Activated CD8-positive, alpha-beta memory T cell treated with anti-CD3 and anti-CD28 coated beads, Interleukin-2, amount 50 U/mL, for 48 hours (primary cell): ENCODE measurements around the gene TFPI.
"Not testable (repeated sequence)": the region's sequence is repeated elsewhere in the genome, so short reads cannot be mapped to it uniquely, and the experiment has no call there.

ENCODE experiments used
- DNase-seq: peaks from one replicate; pipeline ENCODE4 v3.0.0-alpha.2; 2020

TFPI gene

GRCh38 chr2:187554011-187554703, at the start of gene TFPI:
Gene TFPI (minus strand): TSS chr2:187554435. CDS start chr2:187503768, 50,667 bp downstream.
- no peak for DNase-seq

GRCh38 chr2:187594801-187595200, 40.6 kb upstream of the TFPI start:
- DNase-seq, result no peak

GRCh38 chr2:187593697-187594096, 39.5 kb upstream of the TFPI start:
- no peak for DNase-seq

- no peak for DNase-seq
These were observed 38.9 kb upstream of the TFPI start for GRCh38 chr2:187593098-187593497.

- DNase-seq, result no peak
These were observed 35.9 kb upstream of the TFPI start for GRCh38 chr2:187590175-187590574.

- DNase-seq, result no peak
These were observed 31.9 kb upstream of the TFPI start for GRCh38 chr2:187586011-187586641.

- no peak for DNase-seq
These were observed 27.1 kb upstream of the TFPI start for GRCh38 chr2:187581125-187581896.

- DNase-seq, result no peak
These were observed 26.4 kb upstream of the TFPI start for GRCh38 chr2:187580462-187581124.

GRCh38 chr2:187577310-187577709, 23.1 kb upstream of the TFPI start:
- DNase-seq, result no peak

GRCh38 chr2:187576906-187577305, 22.7 kb upstream of the TFPI start:
- DNase-seq, result no peak

- no peak for DNase-seq
These were observed 21.5 kb upstream of the TFPI start for GRCh38 chr2:187575751-187576067.

- no peak for DNase-seq
These were observed 20.9 kb upstream of the TFPI start for GRCh38 chr2:187574969-187575750.

- no peak for DNase-seq
These were observed 19.5 kb upstream of the TFPI start for GRCh38 chr2:187573722-187574121.

- DNase-seq, result not testable (repeated sequence)
These were observed 17.8 kb upstream of the TFPI start for GRCh38 chr2:187571996-187572395.

GRCh38 chr2:187569571-187569970, 15.3 kb upstream of the TFPI start:
- DNase-seq, result no peak

- DNase-seq, result no peak
These were observed 14.8 kb upstream of the TFPI start for GRCh38 chr2:187569042-187569441.

GRCh38 chr2:187567126-187567525, 12.9 kb upstream of the TFPI start:
- no peak for DNase-seq

GRCh38 chr2:187566712-187567111, 12.5 kb upstream of the TFPI start:
- DNase-seq, result no peak

- DNase-seq, result no peak
These were observed 12.0 kb upstream of the TFPI start for GRCh38 chr2:187566266-187566665.

- DNase-seq, result not testable (repeated sequence)
These were observed 11.4 kb upstream of the TFPI start for GRCh38 chr2:187565618-187566017.

- not testable (repeated sequence) for DNase-seq
These were observed 2.3 kb upstream of the TFPI start for GRCh38 chr2:187556493-187556892.

- no peak for DNase-seq
These were observed 458 bp upstream of the TFPI start for GRCh38 chr2:187554704-187555082.
